HCT116 (cell line): ENCODE data around the gene ACACB. TPM values are rescaled to one million over a fixed set of nuclear protein-coding genes. Genes with fewer than 3 reads are reported as not detected.

Experiments
- ATAC-seq: fragments of 200-7000 bp; cut with Tn5 transposase; 2 replicates; pipeline ENCODE4 v1.9.1; 2020; ENCODE audit warnings: mild to moderate bottlenecking, moderate library complexity
- BruUV-seq: library from RNA; stranded (reverse); fragments of 400-500 nt; replicated peaks from 2 replicates; lab custom pipeline; 2021; lab: Mats Ljungman, UMichigan
- CTCF ChIA-PET: fragments of 300-600 bp; sonication (Branson Sonifier 250); formaldehyde crosslinking; loops from one replicate; lab custom pipeline; 2021; ENCODE audit warnings: antibody characterized with exemption; lab: Charles Lee
- POLR2A ChIA-PET: fragments of 300-600, 350-600 bp; sonication (Branson Sonifier 250); formaldehyde crosslinking; loops from one replicate; lab custom pipeline; 2021; ENCODE audit warnings: antibody characterized with exemption; lab: Charles Lee
- RAD21 ChIA-PET, 2 experiments: fragments of 300-600 bp; sonication (Branson Sonifier 250); formaldehyde crosslinking; loops; one replicate each; lab custom pipeline; 2023; ENCODE audit warnings: low total read pairs in 2 of 2; ENCODE audit not compliant: uncharacterized antibody in 2 of 2, unreplicated experiment in 2 of 2, low non-redundant PET in 1 of 2; lab: Charles Lee
- DNase-seq: peaks from one replicate; pipeline ENCODE4 v3.0.0-alpha.2; 2010; ENCODE audit warnings: low read depth, low spot score
- H2AFZ ChIP-seq: fragments of 200-600 bp; shearing (Covaris generic), sonication (generic); 2 replicates; pipeline ENCODE4 v1.6.1; 2017; ENCODE audit warnings: low read depth, mixed run types, mixed read lengths, antibody characterized with exemption, low read length; ENCODE audit not compliant: poor library complexity, severe bottlenecking
- H3K27ac ChIP-seq: 2 replicates; pipeline ENCODE4 v1.5.1; 2012; ENCODE audit warnings: low read depth, low read length
- H3K27me3 ChIP-seq: fragments of 200-600 bp; sonication (generic); 2 replicates; pipeline ENCODE4 v1.6.1; 2016; ENCODE audit warnings: mixed run types, low read length, mixed read lengths; ENCODE audit not compliant: insufficient read depth
- H3K36me3 ChIP-seq, 2 experiments: fragments of 200-500 bp in 1 of 2; fragments of 200-600 bp in 1 of 2; sonication (Bioruptor generic) in 1 of 2; sonication (generic) in 1 of 2; 2 replicates each; pipeline versions ENCODE4 v1.5.1 to v1.6.1; 2014 to 2016; ENCODE audit warnings: low read length in 2 of 2, inconsistent platforms in 1 of 2, mixed read lengths in 1 of 2, mixed run types in 1 of 2; ENCODE audit not compliant: insufficient read depth in 2 of 2, control insufficient read depth in 1 of 2
- H3K4me1 ChIP-seq, 2 experiments: fragments of 200-600 bp in 1 of 2; sonication (generic) in 1 of 2; 2 replicates each; pipeline versions ENCODE4 v1.5.1 to v1.6.1; 2012 to 2017; ENCODE audit warnings: low read length in 2 of 2, inconsistent platforms in 1 of 2, mild to moderate bottlenecking in 1 of 2, mixed read lengths in 1 of 2, mixed run types in 1 of 2, moderate library complexity in 1 of 2; ENCODE audit not compliant: insufficient read depth in 2 of 2, control insufficient read depth in 1 of 2
- H3K4me2 ChIP-seq: fragments of 200-600 bp; sonication (generic); 2 replicates; pipeline ENCODE4 v1.6.1; 2017; ENCODE audit warnings: mixed run types, low read length, mixed read lengths
- H3K4me3 ChIP-seq, 2 experiments: fragments of 200-600 bp in 1 of 2; sonication (generic) in 1 of 2; replicated peaks in 1 of 2; 2 replicates each; pipeline ENCODE4 v1.5.1; 2011 to 2016; ENCODE audit warnings: low read length in 2 of 2, control low read depth in 1 of 2, low read depth in 1 of 2, mild to moderate bottlenecking in 1 of 2, mixed read lengths in 1 of 2, mixed run types in 1 of 2
- H3K79me2 ChIP-seq: fragments of 200-600 bp; sonication (generic); 2 replicates; pipeline ENCODE4 v1.6.1; 2017; ENCODE audit warnings: mild to moderate bottlenecking, mixed run types, low read length, moderate library complexity, mixed read lengths; ENCODE audit not compliant: insufficient read depth
- H3K9ac ChIP-seq: fragments of 200-600 bp; sonication (generic); 2 replicates; pipeline ENCODE4 v1.6.1; 2016; ENCODE audit warnings: low read length, mixed read lengths
- H3K9me2 ChIP-seq: fragments of 200-600 bp; sonication (generic), shearing (Covaris generic); 2 replicates; pipeline ENCODE4 v1.6.1; 2017; ENCODE audit warnings: mixed run types, mild to moderate bottlenecking, moderate library complexity; ENCODE audit not compliant: insufficient read depth
- H3K9me3 ChIP-seq, 2 experiments: fragments of 200-500 bp in 1 of 2; fragments of 200-600 bp in 1 of 2; sonication (Bioruptor generic) in 1 of 2; sonication (generic) in 1 of 2; 2 replicates each; pipeline ENCODE4 v1.6.1; 2014 to 2017; ENCODE audit warnings: low read length in 2 of 2, mixed read lengths in 2 of 2, inconsistent platforms in 1 of 2, low read depth in 1 of 2, mild to moderate bottlenecking in 1 of 2, mixed run types in 1 of 2, moderate library complexity in 1 of 2; ENCODE audit not compliant: control insufficient read depth in 1 of 2, insufficient read depth in 1 of 2
- H4K20me1 ChIP-seq: fragments of 200-600 bp; sonication (generic), shearing (Covaris generic); 2 replicates; pipeline ENCODE4 v1.6.1; 2017; ENCODE audit warnings: mixed run types, mild to moderate bottlenecking, moderate library complexity; ENCODE audit not compliant: insufficient read depth
- CBX3 ChIP-seq: IDR thresholded peaks from 2 replicates; pipeline ENCODE4 v1.6.1; 2012; ENCODE audit warnings: low read depth
- CTCF ChIP-seq, 3 experiments: fragments of 200-600 bp in 1 of 3; sonication (generic) in 1 of 3; IDR thresholded peaks in 2 of 3; conservative IDR thresholded peaks in 1 of 3; 2 replicates each; pipeline ENCODE4 v1.5.1; 2012 to 2017; ENCODE audit warnings: low read depth in 2 of 3, low read length in 2 of 3, antibody characterized with exemption in 1 of 3, borderline replicate concordance in 1 of 3, control low read depth in 1 of 3, mild to moderate bottlenecking in 1 of 3, mixed read lengths in 1 of 3, mixed run types in 1 of 3, moderate library complexity in 1 of 3; ENCODE audit not compliant: insufficient read depth in 1 of 3
- EGR1 ChIP-seq: IDR thresholded peaks from 2 replicates; pipeline ENCODE4 v1.6.1; 2012; ENCODE audit warnings: low read depth
- ELF1 ChIP-seq: IDR thresholded peaks from 2 replicates; pipeline ENCODE4 v1.6.1; 2012; ENCODE audit warnings: low read depth, borderline replicate concordance
- EZH2 ChIP-seq: fragments of 200-600 bp; sonication (generic); IDR thresholded peaks from 2 replicates; pipeline ENCODE4 v1.6.1; 2017; ENCODE audit warnings: antibody characterized with exemption, mixed run types
- EZH2phosphoT487 ChIP-seq: fragments of 200-600 bp; IDR thresholded peaks from 2 replicates; pipeline ENCODE4 v1.6.1; 2018; ENCODE audit warnings: antibody characterized with exemption, borderline replicate concordance
- FOSL1 ChIP-seq: IDR thresholded peaks from 2 replicates; pipeline ENCODE4 v1.6.1; 2012; ENCODE audit warnings: low read depth
- JUND ChIP-seq: IDR thresholded peaks from 2 replicates; pipeline ENCODE4 v1.6.1; 2012
- POLR2A ChIP-seq: IDR thresholded peaks from 2 replicates; pipeline ENCODE4 v1.7.0; 2011; ENCODE audit warnings: borderline replicate concordance; ENCODE audit not compliant: insufficient read depth, insufficient read length; ENCODE audit errors: extremely low read depth
- POLR2AphosphoS5 ChIP-seq: IDR thresholded peaks from 2 replicates; pipeline ENCODE4 v1.6.1; 2011; ENCODE audit warnings: mild to moderate bottlenecking, low read depth, low read length, moderate library complexity
- SP1 ChIP-seq: IDR thresholded peaks from 2 replicates; pipeline ENCODE4 v1.6.1; 2012; ENCODE audit warnings: low read depth
- TCF7L2 ChIP-seq: IDR thresholded peaks from 2 replicates; pipeline ENCODE4 v1.7.0; 2011; ENCODE audit warnings: borderline replicate concordance, inconsistent platforms; ENCODE audit not compliant: insufficient read depth, insufficient read length; ENCODE audit errors: extremely low read depth
- ZFX ChIP-seq: fragments of 450-650 bp; IDR thresholded peaks from 2 replicates; pipeline ENCODE4 v1.6.1; 2017
- ZNF274 ChIP-seq: fragments of 200-500 bp; sonication (Bioruptor generic); IDR thresholded peaks from 2 replicates; pipeline ENCODE4 v1.6.1; 2014; ENCODE audit warnings: mild to moderate bottlenecking, low read depth, low read length, inconsistent platforms
- intact Hi-C: fragments of 100-400 bp; cut with micrococcal nuclease; formaldehyde crosslinking; loops from 2 replicates; pipeline ENCODE4 v1.10.0; 2022
- total RNA-seq: library from RNA; stranded (reverse); gene quantifications from one replicate; pipeline ENCODE4 v1.2.1, GENCODE V29; 2021; ENCODE audit not compliant: unreplicated experiment
- TF ChIP-seq, protein P1 (sequence below): IDR thresholded peaks from 2 replicates; pipeline ENCODE4 v1.6.1; 2012
- TF ChIP-seq, protein P2 (sequence below): IDR thresholded peaks from 2 replicates; pipeline ENCODE4 v1.6.1; 2012

The ACACB gene
- total RNA-seq, 1 experiment from 2014 or later, result 11.1 TPM

DNA sequence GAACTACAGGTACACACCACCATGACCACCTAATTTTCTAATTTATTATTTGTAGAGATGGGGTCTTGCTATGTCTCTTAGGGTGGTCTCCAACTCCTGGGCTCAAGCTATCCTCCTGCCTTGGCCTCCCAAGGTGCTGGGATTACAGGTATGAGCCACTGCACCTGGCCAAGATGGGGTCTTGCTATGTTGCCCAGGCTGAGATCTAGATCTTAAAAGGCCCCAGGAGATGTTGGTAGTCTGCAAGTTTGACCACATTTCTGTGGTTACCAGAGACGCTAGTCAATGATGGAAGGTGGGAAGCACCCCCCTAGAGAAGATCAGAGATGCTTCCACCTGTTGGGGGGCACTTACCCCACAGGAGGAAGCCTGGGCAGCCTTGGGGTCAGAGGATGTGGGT, 158.0 kb downstream of the ACACB start (continued):
- TF ChIP-seq, protein P1, sequence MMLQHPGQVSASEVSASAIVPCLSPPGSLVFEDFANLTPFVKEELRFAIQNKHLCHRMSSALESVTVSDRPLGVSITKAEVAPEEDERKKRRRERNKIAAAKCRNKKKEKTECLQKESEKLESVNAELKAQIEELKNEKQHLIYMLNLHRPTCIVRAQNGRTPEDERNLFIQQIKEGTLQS, result no peak

- BruUV-seq, result no TSS peak
- Histone ChIP-seq H3K9ac (no peak overlapping the region), H3K36me3 (no peaks in the 10 kb centered on the region), H3K4me2 (no peak overlapping the region), H4K20me1 (no peaks in the 10 kb centered on the region), H3K9me2 (no peaks in the 10 kb centered on the region)
- intact Hi-C loops, result no loop called here
- DNase-seq, result no peak
- no peak for TF ChIP-seq SP1
- TF ChIP-seq ZFX, result no peak
- no peak for TF ChIP-seq POLR2A
- no peak for TF ChIP-seq JUND
- TF ChIP-seq ELF1, result no peak
- TF ChIP-seq FOSL1, result no peak
- TF ChIP-seq POLR2AphosphoS5, result no peak
- no peak for TF ChIP-seq ZNF274
- no peak for TF ChIP-seq EZH2phosphoT487
- TF ChIP-seq, protein P2, sequence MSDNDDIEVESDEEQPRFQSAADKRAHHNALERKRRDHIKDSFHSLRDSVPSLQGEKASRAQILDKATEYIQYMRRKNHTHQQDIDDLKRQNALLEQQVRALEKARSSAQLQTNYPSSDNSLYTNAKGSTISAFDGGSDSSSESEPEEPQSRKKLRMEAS, result no peak
- TF ChIP-seq CTCF (IDR thresholded peaks at IDR 0.05 in 2 of 3, conservative IDR thresholded peaks at IDR 0.05 in 1 of 3; ENCODE audit: borderline replicate concordance in 1 of 3, insufficient read depth in 1 of 3, low read depth in 2 of 3, low read length in 2 of 3), result no peak
- no peak for TF ChIP-seq EZH2
- no peak for TF ChIP-seq TCF7L2
- TF ChIP-seq EGR1, result no peak
- no peak for TF ChIP-seq CBX3
- TF ChIP-seq, all 23 proteins: peak for 0
- Histone ChIP-seq H2AFZ (no peak overlapping the region), H3K79me2 (no peaks in the 10 kb centered on the region), H3K4me3 (no peak overlapping the region), H3K4me1 (no peaks in the 10 kb centered on the region), H3K27me3 (no peaks in the 10 kb centered on the region), H3K27ac (no peak overlapping the region), H3K9me3 (no peaks in the 10 kb centered on the region)
- ATAC-seq, result no peak
- ChIA-PET CTCF (interaction anchor here (1.5 kb wide), 1 partner anchor 119 kb away, joined by 3 read pairs; no protein-coding TSS in a partner anchor), POLR2A (no interaction called here), RAD21 (no interaction called here)
Measured at GRCh38 chr12:109275173-109275572, 158.8 kb downstream of the ACACB start.
